HG02973 (cell line): ENCODE measurements around the gene LRRC26.

Experiments
- ATAC-seq: cut with Tn5 transposase; IDR thresholded peaks from one replicate; pipeline ENCODE4 v1.9.1; 2021; ENCODE audit warnings: moderate library complexity; ENCODE audit not compliant: unreplicated experiment

Gene LRRC26

DNA sequence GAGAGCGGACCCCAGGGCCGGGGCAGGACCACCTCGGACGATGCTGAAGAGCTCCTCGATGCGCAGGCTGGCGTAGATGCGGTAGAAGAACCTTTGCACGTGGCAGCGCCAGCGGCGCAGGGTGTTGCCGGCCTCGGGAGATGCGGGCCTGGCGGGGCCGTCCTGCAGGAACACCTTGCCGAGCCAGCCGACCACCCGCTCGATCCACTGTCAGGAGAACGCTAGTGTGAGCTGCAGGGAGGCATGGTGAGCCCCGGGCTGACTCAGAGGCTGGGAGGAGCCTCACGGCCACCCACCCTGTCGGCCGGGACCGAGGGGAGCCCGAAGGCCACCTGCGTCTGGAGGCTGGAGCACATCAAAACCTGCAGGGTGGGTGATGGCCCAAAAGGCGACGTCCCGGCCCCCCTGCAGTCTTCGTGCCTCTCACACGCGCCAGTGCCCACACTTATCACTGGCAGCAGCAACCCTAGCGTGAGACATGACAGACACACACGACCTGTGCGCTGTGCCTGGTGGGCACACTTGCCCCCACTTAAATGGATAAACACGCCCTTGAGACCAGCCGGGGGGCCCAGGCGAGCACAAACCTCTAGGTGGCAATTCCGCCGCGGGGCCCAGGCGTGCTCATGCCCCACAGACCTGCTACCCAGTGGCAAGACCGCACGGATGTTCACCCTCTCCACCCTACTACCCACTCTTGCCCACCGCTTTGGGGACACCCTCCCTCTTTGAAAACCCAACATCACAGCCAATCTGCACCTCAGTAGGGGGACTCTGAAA, 15.2 kb upstream of the LRRC26 start:
- no peak for ATAC-seq

- ATAC-seq: no peak
These were observed 14.2 kb upstream of the LRRC26 start for GRCh38 chr9:137183980-137184595.

GRCh38 chr9:137182836-137183235, 13.0 kb upstream of the LRRC26 start:
- ATAC-seq: no peak

- no peak for ATAC-seq
These were observed 11.8 kb upstream of the LRRC26 start for GRCh38 chr9:137181680-137182079.

GRCh38 chr9:137180491-137180890, 10.6 kb upstream of the LRRC26 start:
- no peak for ATAC-seq

DNA sequence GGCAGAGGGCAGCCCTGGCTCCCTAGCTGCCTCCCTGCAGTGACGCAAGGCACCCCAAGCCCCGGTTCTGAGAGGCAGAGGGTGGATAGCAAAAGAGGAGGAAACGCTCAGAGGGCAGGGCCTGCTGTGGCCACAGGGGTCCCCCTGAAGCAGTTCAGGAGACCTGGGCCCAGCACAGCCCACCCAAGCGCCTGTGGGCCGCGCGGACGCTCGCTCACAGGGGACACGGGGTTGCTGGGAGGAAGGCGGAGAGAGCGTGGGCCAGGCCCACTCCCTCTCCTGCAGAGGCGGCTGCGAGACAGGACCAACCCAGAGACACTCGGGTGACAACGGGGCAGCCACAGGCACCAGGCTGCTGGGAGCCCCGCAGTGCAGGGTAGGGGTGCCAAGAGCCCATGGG, 9.9 kb upstream of the LRRC26 start:
- ATAC-seq: no peak

DNA sequence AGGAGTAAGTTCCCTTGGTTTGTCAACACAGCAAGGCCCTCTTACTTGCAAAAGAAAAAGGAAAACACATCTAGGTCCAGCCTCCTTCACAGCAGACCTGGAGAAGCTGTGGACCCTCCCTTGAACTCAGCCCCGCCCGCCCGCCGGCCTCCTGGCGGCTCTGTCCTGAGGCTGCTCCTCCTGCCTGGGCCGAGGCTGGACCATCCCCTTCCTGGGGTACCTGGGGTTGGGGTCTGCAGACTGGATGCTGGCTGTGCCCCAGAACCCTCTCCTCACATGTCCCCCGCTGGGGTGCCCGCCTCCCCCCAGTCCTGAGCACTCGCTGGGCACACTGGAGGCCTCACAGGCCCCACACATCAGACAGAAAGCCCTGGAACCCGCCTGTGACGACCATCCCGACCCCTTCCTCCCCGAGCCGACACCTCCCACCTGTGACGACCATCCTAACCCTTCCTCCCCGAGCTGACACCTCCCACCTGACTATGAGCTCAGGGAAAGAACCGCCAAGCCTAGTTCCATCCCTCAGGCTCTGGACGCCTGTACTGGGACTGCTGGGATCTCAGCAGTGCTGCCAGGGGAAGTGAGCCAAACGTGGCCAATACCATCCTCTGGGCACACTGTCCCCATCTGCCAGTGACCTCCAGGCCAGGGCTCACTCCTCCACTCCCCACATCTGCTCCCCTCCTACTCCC, 9.2 kb upstream of the LRRC26 start:
- ATAC-seq: no peak

DNA sequence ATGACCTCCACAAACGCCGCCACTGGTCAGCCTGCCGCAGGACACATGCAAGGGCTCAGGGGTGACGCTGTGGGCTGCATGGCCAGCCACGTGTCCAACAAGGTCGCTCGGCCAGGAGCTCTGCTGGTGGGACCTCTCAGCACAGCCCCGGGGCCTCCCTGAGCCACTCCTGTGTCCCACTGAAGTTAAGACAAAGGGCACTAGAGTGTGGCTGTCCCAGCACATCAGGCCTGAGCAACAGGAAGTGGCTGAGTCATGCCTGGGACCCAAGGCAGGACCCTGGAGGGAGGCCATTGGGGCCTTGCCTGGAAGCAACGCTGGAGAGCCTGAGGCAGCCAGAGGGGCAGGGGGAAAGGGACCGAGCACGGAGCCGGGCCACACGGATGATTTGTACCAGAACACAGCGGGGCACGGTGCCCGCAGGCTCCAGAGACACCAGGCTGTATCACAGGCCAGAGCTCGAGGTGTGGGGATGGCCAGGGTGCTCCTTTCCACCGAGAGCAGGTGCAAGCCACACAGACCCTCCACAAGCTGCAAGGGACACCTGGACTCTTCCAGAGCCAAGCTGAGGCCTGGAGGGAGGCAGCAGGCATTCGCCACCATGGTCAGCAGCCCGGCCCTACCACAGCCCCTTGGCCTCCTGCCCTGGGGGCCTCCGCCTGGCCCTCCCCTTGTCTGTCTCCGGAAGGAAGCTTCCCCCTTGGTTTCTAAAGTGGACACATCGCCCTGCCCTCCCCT, 8.5 kb upstream of the LRRC26 start:
- no peak for ATAC-seq

GRCh38 chr9:137176302-137177182, 6.7 kb upstream of the LRRC26 start:
- no peak for ATAC-seq

DNA sequence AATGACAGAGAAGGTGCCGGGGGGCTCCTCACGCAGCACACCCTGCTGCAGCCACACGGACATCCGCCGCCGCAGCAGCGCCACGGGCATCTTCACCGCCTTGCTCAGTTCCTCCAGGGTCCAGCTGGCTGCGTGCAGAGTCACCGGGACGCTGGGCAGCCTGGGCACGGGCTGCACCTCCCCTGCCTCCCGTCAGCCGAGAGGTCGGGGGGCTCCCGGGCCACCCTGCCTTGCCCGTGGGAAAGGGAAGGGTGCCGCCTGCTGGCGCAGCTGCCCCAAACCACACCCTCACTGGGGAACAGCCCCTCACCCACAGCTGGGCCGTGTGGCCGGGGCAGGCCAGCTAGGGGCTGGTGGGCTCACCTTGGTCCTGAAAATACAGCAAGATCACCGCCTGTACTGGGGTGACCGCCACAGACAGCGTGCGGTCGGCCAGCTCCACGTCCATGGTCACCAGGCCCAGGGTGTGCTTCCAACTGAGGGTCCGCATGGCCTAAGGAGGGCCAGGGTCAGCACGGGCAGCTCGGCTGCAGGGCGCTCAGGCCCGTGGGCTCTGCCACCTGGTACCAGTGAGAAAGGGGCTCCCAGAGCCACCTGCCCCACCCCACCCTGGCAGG, 5.6 kb upstream of the LRRC26 start:
- no peak for ATAC-seq

GRCh38 chr9:137174722-137175293, 5.0 kb upstream of the LRRC26 start:
- ATAC-seq: no peak

DNA sequence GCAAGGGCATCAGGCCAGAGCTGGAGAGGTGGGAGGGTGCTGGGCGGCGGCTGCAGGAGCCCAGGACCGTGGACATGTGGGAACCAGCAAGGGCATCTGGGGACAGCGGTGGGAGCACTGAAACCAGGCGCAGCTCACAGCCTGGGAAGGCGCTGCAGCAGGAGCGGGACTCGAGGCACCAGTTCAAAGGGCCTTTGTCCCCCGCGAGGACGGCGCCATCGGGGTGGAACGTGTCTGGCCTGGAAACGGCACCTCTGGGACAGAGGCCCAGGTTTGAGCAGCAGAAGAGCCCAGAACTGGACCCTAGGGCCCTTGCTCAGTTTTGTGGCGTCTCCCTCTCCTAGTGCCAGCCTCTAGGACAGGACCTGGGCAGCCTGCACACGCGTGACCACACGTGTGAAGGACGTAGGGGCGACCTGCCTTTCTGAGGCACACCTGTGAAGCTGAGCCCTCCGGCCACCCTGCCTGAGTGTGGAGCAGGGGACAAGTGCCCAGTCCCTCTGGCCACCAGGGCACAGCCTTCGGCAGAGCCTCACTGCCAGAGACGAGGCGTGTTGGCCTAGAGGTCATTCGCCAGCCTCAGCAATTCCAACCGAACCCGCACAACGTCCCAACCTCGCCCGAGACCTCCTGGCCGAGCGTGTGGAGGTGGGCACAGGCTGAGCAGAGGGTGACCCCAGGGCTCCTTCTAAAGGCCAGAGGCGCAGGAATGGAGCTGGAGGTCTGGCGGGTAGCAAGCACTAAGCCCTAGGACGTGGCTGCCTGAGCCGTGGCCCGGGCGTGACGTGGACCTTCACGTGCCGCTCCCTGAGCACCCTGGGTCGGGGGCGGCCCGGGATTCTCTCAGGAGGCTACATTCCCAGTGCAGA, 4.2 kb upstream of the LRRC26 start:
- no peak for ATAC-seq

DNA sequence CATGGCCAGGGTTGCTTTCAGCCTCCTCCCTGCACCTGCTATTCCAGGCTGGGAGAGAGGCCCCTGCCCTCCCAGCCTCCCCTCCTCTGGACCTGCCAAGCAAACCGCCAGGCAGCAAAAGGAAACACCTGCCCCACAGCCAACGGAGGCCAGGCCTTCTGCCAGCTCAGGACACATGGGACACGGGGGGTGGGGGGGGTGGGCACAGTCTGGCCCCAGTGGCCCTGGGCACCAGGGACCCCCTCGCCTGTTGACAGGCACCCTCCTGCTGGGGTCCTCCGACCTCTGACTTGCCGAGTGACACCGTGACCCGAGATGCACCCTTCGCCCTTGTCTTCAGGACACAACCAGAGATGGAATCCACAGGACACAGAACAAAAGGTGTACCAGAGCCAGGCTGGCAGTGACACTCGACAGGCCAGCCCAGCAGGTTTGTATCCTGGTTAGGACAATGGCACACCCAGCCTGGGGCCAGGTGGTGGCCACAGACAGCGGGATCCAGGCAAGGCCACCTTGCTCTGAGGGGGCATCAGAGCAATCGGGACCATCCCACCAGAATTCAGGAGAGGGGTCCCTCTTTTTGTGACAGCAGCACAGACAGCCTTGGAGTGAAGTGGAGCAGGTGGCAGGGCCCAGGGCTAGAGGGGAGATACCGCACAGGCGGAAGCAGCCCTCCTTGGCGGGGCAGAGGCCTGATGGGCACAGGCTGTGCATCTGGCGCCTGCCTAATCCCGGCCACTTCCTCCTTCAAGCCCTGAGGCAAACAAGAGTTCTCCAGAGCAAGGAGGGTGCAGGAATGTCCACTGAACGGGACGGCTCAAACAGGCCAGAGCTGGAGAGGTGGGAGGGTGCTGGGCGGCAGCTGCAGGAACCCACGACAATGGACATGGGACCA, 3.3 kb upstream of the LRRC26 start:
- ATAC-seq: no peak

DNA sequence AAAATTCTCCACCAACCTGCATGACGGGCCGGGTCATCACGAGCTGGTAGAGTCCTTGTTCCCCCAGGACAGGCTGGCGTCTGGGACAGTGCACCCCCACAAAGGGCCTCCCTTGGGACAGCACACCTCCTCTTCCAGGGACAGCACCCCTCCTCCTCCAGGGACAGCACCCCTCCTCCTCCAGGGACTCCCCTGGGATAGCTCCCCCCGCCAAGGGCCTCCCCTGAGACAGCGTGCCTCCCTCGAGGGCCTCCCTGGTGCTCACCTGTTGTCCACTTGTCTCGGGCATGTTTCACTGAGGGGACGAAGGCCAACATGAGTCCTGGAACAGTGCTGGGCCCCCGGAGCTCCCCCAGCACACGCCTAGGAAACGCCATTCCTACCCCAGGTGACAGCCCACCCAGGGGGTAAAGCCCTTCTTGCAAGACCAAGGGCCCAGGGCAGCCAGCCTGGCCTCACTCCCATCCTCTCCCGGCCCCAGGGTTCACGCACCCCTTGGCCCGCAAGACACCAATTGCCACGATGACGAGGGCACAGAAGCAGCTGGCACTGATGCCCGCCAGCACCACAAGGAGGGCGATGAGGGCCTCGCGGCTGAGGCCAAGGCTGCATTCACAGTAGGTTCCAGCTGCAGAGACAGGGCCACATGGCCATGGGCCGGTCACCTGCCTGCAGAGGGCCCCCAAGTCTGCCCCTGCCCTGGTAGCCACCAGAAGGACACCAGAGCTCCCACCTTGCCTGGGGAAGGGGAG, 1.5 kb upstream of the LRRC26 start:
- ATAC-seq: no peak

GRCh38 chr9:137170486-137171148, 766 bp upstream of the LRRC26 start:
- ATAC-seq: no peak
